Measurements from ENCODE around the gene SLC26A11.

- TF ChIP-seq, protein P1, sequence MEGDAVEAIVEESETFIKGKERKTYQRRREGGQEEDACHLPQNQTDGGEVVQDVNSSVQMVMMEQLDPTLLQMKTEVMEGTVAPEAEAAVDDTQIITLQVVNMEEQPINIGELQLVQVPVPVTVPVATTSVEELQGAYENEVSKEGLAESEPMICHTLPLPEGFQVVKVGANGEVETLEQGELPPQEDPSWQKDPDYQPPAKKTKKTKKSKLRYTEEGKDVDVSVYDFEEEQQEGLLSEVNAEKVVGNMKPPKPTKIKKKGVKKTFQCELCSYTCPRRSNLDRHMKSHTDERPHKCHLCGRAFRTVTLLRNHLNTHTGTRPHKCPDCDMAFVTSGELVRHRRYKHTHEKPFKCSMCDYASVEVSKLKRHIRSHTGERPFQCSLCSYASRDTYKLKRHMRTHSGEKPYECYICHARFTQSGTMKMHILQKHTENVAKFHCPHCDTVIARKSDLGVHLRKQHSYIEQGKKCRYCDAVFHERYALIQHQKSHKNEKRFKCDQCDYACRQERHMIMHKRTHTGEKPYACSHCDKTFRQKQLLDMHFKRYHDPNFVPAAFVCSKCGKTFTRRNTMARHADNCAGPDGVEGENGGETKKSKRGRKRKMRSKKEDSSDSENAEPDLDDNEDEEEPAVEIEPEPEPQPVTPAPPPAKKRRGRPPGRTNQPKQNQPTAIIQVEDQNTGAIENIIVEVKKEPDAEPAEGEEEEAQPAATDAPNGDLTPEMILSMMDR (IDR thresholded peaks at IDR 0.05): no peak
- TF ChIP-seq EP300 (IDR thresholded peaks at IDR 0.05; ENCODE audit: low read depth) (no peak), POLR2A (IDR thresholded peaks at IDR 0.05) (no peak), POLR2AphosphoS5 (IDR thresholded peaks at IDR 0.05) (no peak)
Measured at GRCh38 chr17:80245566-80246265, 25.5 kb downstream of the SLC26A11 start.

All from transverse colon (tissue), 4 donors.